DND-41 (cell line): Measurements from ENCODE around the gene MLANA.

Experiments used
- ATAC-seq: fragments of 200-7000 bp; cut with Tn5 transposase; 3 replicates; pipeline ENCODE4 v1.9.1; 2021; ENCODE audit warnings: low read depth; ENCODE audit not compliant: insufficient read depth
- DNase-seq: peaks from one replicate; pipeline ENCODE4 v3.0.0-alpha.2; 2020
- H2AFZ ChIP-seq: 2 replicates; pipeline ENCODE4 v1.6.0; 2012; ENCODE audit warnings: low read depth, low read length
- H3K27ac ChIP-seq: 2 replicates; pipeline ENCODE4 v1.5.1; 2012; ENCODE audit warnings: low read length, inconsistent platforms
- H3K27me3 ChIP-seq: fragments of 200-600 bp; sonication (generic); 2 replicates; pipeline ENCODE4 v1.6.0; 2012; ENCODE audit warnings: low read length, mild to moderate bottlenecking, inconsistent platforms; ENCODE audit not compliant: insufficient read depth, poor library complexity
- H3K36me3 ChIP-seq: 2 replicates; pipeline ENCODE4 v1.5.1; 2012; ENCODE audit warnings: low read length, inconsistent platforms; ENCODE audit not compliant: insufficient read depth
- H3K4me1 ChIP-seq: 2 replicates; pipeline ENCODE4 v1.5.1; 2012; ENCODE audit warnings: mild to moderate bottlenecking, low read length; ENCODE audit not compliant: insufficient read depth
- H3K4me2 ChIP-seq: 2 replicates; pipeline ENCODE4 v1.6.0; 2012; ENCODE audit warnings: mild to moderate bottlenecking, moderate library complexity, low read length, inconsistent platforms; ENCODE audit not compliant: insufficient read depth
- H3K4me3 ChIP-seq, 2 experiments: fragments of 200-600 bp in 1 of 2; shearing (Covaris generic) in 1 of 2; 2 replicates each; pipeline ENCODE4 v1.5.1; 2012 to 2016; ENCODE audit warnings: inconsistent platforms in 2 of 2, low read length in 2 of 2, mild to moderate bottlenecking in 2 of 2, low read depth in 1 of 2, moderate library complexity in 1 of 2
- H3K79me2 ChIP-seq: 2 replicates; pipeline ENCODE4 v1.6.0; 2012; ENCODE audit warnings: low read length, inconsistent platforms; ENCODE audit not compliant: insufficient read depth
- H3K9ac ChIP-seq: 2 replicates; pipeline ENCODE4 v1.6.0; 2012; ENCODE audit warnings: low read depth, mild to moderate bottlenecking, inconsistent platforms, low read length, moderate library complexity
- H3K9me3 ChIP-seq: 2 replicates; pipeline ENCODE4 v1.5.1; 2012; ENCODE audit warnings: low read length, moderate library complexity, mild to moderate bottlenecking, inconsistent platforms; ENCODE audit not compliant: insufficient read depth, severe bottlenecking
- H4K20me1 ChIP-seq: 2 replicates; pipeline ENCODE4 v1.6.0; 2012; ENCODE audit warnings: low read length; ENCODE audit not compliant: insufficient read depth
- EZH2 ChIP-seq: IDR thresholded peaks from 3 replicates; pipeline ENCODE4 v1.6.1; 2012; ENCODE audit warnings: borderline replicate concordance, low read depth, mild to moderate bottlenecking, moderate library complexity, low read length, inconsistent platforms; ENCODE audit not compliant: severe bottlenecking
- TF ChIP-seq, protein P1 (sequence below): IDR thresholded peaks from 2 replicates; pipeline ENCODE4 v1.5.1; 2012; ENCODE audit warnings: borderline replicate concordance, low read length, moderate library complexity, mild to moderate bottlenecking; ENCODE audit not compliant: poor library complexity, severe bottlenecking; ENCODE audit errors: extremely low read depth

MLANA gene

DNA sequence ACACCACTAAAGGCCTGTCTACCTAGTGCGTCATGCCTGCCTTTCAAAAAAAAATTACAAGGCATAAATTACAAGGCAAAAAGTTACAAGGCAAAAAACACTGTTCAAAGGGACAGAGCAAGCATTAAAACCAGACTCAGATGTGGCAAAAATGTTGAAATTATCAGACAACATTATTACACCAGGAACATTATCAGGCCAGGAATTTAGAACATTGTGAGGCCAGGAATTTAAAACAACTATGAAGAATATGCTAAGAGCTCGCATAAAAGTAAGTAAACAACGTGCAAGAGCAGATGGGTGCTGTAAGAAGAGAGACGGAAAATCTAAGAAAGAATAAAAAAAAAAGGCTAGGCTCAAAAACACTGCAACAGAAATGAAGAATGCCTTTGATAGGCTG, 18.2 kb upstream of the MLANA start:
- Histone ChIP-seq H3K4me2 (no peak overlapping the region), H3K4me3 (no peak overlapping the region), H3K79me2 (no peaks in the 10 kb centered on the region), H3K36me3 (no peaks in the 10 kb centered on the region), H4K20me1 (no peaks in the 10 kb centered on the region), H3K9me3 (no peaks in the 10 kb centered on the region), H2AFZ (no peak overlapping the region), H3K4me1 (no peaks in the 10 kb centered on the region), H3K27ac (no peak overlapping the region), H3K9ac (no peak overlapping the region), H3K27me3 (no peaks in the 10 kb centered on the region)
- no peak for ATAC-seq
- no peak for DNase-seq
- TF ChIP-seq, protein P1, sequence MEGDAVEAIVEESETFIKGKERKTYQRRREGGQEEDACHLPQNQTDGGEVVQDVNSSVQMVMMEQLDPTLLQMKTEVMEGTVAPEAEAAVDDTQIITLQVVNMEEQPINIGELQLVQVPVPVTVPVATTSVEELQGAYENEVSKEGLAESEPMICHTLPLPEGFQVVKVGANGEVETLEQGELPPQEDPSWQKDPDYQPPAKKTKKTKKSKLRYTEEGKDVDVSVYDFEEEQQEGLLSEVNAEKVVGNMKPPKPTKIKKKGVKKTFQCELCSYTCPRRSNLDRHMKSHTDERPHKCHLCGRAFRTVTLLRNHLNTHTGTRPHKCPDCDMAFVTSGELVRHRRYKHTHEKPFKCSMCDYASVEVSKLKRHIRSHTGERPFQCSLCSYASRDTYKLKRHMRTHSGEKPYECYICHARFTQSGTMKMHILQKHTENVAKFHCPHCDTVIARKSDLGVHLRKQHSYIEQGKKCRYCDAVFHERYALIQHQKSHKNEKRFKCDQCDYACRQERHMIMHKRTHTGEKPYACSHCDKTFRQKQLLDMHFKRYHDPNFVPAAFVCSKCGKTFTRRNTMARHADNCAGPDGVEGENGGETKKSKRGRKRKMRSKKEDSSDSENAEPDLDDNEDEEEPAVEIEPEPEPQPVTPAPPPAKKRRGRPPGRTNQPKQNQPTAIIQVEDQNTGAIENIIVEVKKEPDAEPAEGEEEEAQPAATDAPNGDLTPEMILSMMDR, result no peak
- TF ChIP-seq EZH2, result no peak

DNA sequence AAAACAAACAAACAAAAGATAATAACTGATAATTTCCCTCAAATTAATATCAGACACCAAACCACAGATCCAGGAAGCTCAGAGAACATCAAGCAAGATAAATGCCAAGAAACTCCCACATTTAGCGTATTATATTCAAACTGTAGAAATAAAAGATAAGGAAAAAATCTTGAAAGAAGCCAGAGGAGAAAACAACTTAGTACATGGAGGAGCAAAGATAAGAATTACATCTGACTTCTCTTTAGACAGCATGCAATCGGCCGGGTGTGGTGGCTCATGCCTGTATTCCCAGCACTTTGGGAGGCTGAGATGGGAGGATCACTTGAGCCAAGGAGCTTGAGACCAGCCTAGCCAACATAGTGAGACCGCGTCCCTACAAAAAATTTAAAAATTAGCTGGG, 17.2 kb upstream of the MLANA start:
- H3K4me2 ChIP-seq, result no peak overlapping the region
- no peak overlapping the region for H2AFZ ChIP-seq
- no peaks in the 10 kb centered on the region for H4K20me1 ChIP-seq
- H3K9me3 ChIP-seq, result no peaks in the 10 kb centered on the region
- no peak overlapping the region for H3K4me3 ChIP-seq
- H3K79me2 ChIP-seq, result no peaks in the 10 kb centered on the region
- no peak for TF ChIP-seq EZH2
- TF ChIP-seq, protein P1, result no peak
- H3K36me3 ChIP-seq, result no peaks in the 10 kb centered on the region
- DNase-seq (no peak), ATAC-seq (no peak)
- H3K9ac ChIP-seq, result no peak overlapping the region
- no peaks in the 10 kb centered on the region for H3K4me1 ChIP-seq
- H3K27ac ChIP-seq, result no peak overlapping the region
- no peaks in the 10 kb centered on the region for H3K27me3 ChIP-seq

DNA sequence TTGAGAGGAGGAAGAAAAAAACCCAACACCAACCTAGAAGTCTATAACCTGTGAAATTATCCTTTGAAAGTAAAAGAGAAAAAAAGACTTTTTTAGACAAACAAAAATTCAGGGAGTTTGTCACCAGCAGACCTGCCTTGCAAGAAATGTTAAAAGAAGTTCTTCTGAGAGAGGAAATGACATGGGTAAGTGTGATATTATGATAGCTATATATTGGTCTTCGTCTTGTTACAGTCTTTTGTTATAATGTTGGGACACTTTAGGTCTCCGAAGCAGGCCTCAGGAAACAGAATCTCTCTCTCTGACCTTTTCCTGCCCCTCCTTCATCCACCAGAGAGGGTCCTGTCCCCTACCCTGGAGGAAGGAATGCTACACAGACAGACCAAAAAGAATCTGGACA, 16.6 kb upstream of the MLANA start:
- ATAC-seq, result no peak
- H3K36me3 ChIP-seq, result no peaks in the 10 kb centered on the region
- H3K4me1 ChIP-seq, result no peaks in the 10 kb centered on the region
- no peak overlapping the region for H3K27ac ChIP-seq
- no peaks in the 10 kb centered on the region for H3K79me2 ChIP-seq
- H3K4me2 ChIP-seq, result no peak overlapping the region
- H4K20me1 ChIP-seq, result no peaks in the 10 kb centered on the region
- no peaks in the 10 kb centered on the region for H3K9me3 ChIP-seq
- no peak overlapping the region for H3K9ac ChIP-seq
- H2AFZ ChIP-seq, result no peak overlapping the region
- H3K27me3 ChIP-seq, result no peaks in the 10 kb centered on the region
- TF ChIP-seq, protein P1, result no peak
- no peak for TF ChIP-seq EZH2
- no peak overlapping the region for H3K4me3 ChIP-seq
- DNase-seq, result no peak

DNA sequence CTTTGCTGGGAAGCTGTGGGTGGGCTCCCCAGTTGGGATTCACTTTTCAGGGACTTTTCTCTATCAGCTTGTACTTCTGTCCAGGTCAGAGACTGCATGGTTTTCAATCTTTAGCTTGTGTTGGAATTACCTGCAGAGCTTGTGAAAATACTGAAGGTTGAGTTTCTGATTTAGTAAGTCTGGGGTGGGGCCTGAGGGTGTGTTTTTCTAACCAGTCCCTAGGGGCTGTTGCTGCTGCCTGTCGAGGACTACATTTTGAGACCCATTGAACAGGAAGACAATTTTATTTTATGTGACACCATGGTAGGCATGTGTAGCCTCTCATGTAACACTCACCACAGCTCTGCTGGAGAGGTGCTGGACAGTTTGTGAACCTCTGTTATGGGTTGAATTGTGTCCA, 14.7 kb upstream of the MLANA start:
- no peak overlapping the region for H3K4me3 ChIP-seq
- no peak for TF ChIP-seq EZH2
- TF ChIP-seq, protein P1, result no peak
- no peaks in the 10 kb centered on the region for H4K20me1 ChIP-seq
- H3K4me1 ChIP-seq, result no peaks in the 10 kb centered on the region
- no peak overlapping the region for H3K27ac ChIP-seq
- no peaks in the 10 kb centered on the region for H3K36me3 ChIP-seq
- no peak overlapping the region for H3K4me2 ChIP-seq
- no peaks in the 10 kb centered on the region for H3K79me2 ChIP-seq
- H3K9ac ChIP-seq, result no peak overlapping the region
- DNase-seq (no peak), ATAC-seq (no peak)
- H2AFZ ChIP-seq, result no peak overlapping the region
- no peaks in the 10 kb centered on the region for H3K27me3 ChIP-seq
- no peaks in the 10 kb centered on the region for H3K9me3 ChIP-seq
